Suprapubic skin (tissue), 4 donors: ENCODE results near the gene PEX10.

Experiments
- CTCF ChIP-seq, 2 donors: fragments of 200-600 bp in 1 of 2; fragments of 450-650 bp in 1 of 2; sonication (generic) in 1 of 2; IDR thresholded peaks; one replicate each; pipeline ENCODE4 v1.5.1; 2016 to 2019; ENCODE audit warnings: antibody characterized with exemption in 2 of 2, mild to moderate bottlenecking in 1 of 2, moderate library complexity in 1 of 2
- EP300 ChIP-seq: sonication (generic); formaldehyde crosslinking; IDR thresholded peaks from one replicate; pipeline ENCODE4 v1.6.1; 2017; ENCODE audit warnings: antibody characterized with exemption
- POLR2A ChIP-seq, 2 donors: fragments of 450-650 bp; IDR thresholded peaks; one replicate each; pipeline ENCODE4 v1.6.1; 2017; ENCODE audit warnings: antibody characterized with exemption in 2 of 2, mild to moderate bottlenecking in 2 of 2, moderate library complexity in 2 of 2
- POLR2AphosphoS5 ChIP-seq, 3 donors: sonication (generic); formaldehyde crosslinking; IDR thresholded peaks; one replicate each; pipeline ENCODE4 v1.6.1; 2017; ENCODE audit warnings: antibody characterized with exemption in 3 of 3

GRCh38 chr1:2400576-2400909 is 11.8 kb downstream of the PEX10 start:
- TF ChIP-seq CTCF (IDR thresholded peaks at IDR 0.05), result no peak
- TF ChIP-seq POLR2A (IDR thresholded peaks at IDR 0.05), result no peak
- TF ChIP-seq POLR2AphosphoS5 (IDR thresholded peaks at IDR 0.05), result no peak
- TF ChIP-seq EP300, result no peak
